A673 (cell line): ENCODE data around the gene ST6GALNAC6. TPM values are rescaled to one million over a fixed set of nuclear protein-coding genes. Genes with fewer than 3 reads are reported as not detected.

ENCODE experiments used
- BruUV-seq: library from RNA; stranded (reverse); fragments of 400-500 nt; replicated peaks from 2 replicates; lab custom pipeline; 2021; lab: Mats Ljungman, UMichigan
- CTCF ChIA-PET: fragments of 300-600 bp; sonication (Branson Sonifier 250); formaldehyde crosslinking; loops from one replicate; lab custom pipeline; 2022; ENCODE audit warnings: antibody characterized with exemption; lab: Charles Lee
- POLR2A ChIA-PET: fragments of 300-600 bp; sonication (Branson Sonifier 250); formaldehyde crosslinking; loops from one replicate; lab custom pipeline; 2022; ENCODE audit warnings: antibody characterized with exemption; ENCODE audit not compliant: low non-redundant PET; lab: Charles Lee
- DNase-seq: peaks from one replicate; pipeline ENCODE4 v3.0.0-alpha.2; 2015; ENCODE audit warnings: low spot score
- H3K27ac ChIP-seq: fragments of 200-600 bp; sonication (generic); 2 replicates; pipeline ENCODE4 v1.5.1; 2016; ENCODE audit warnings: mixed run types, low read depth, mild to moderate bottlenecking, mixed read lengths, antibody characterized with exemption, low read length; ENCODE audit not compliant: poor library complexity, severe bottlenecking
- H3K27me3 ChIP-seq: fragments of 200-600 bp; sonication (generic); replicated peaks from 2 replicates; pipeline ENCODE4 v1.6.1; 2017; ENCODE audit warnings: mixed run types, low read depth, mild to moderate bottlenecking, mixed read lengths, antibody characterized with exemption, low read length; ENCODE audit not compliant: insufficient read depth, poor library complexity
- H3K36me3 ChIP-seq: fragments of 200-600 bp; sonication (generic); 2 replicates; pipeline ENCODE4 v1.6.1; 2016; ENCODE audit warnings: mixed run types, mild to moderate bottlenecking, mixed read lengths, antibody characterized with exemption, low read length; ENCODE audit not compliant: insufficient read depth, poor library complexity, severe bottlenecking
- H3K4me1 ChIP-seq: fragments of 200-600 bp; sonication (generic); 2 replicates; pipeline ENCODE4 v1.6.1; 2017; ENCODE audit warnings: mixed run types, mild to moderate bottlenecking, mixed read lengths, antibody characterized with exemption, low read length; ENCODE audit not compliant: insufficient read depth, poor library complexity, severe bottlenecking
- H3K4me3 ChIP-seq: fragments of 200-600 bp; sonication (generic); 2 replicates; pipeline ENCODE4 v1.5.1; 2016; ENCODE audit warnings: low read depth, mixed run types, mild to moderate bottlenecking, mixed read lengths, low read length; ENCODE audit not compliant: poor library complexity, severe bottlenecking
- H3K9me3 ChIP-seq: fragments of 200-600 bp; sonication (generic); 2 replicates; pipeline ENCODE4 v1.6.1; 2016; ENCODE audit warnings: mixed run types, low read depth, mild to moderate bottlenecking, mixed read lengths, antibody characterized with exemption, low read length; ENCODE audit not compliant: poor library complexity, severe bottlenecking
- CTCF ChIP-seq: fragments of 300-800, 200-600 bp; sonication (generic); conservative IDR thresholded peaks from 2 replicates; pipeline ENCODE4 v1.5.1; 2017; ENCODE audit warnings: low read depth, mild to moderate bottlenecking, antibody characterized with exemption, low read length, moderate library complexity, mixed read lengths
- EZH2 ChIP-seq: fragments of 200-600 bp; sonication (generic); IDR thresholded peaks from 2 replicates; pipeline ENCODE4 v1.6.1; 2017; ENCODE audit warnings: borderline replicate concordance, low read depth, mild to moderate bottlenecking, mixed read lengths, antibody characterized with exemption, low read length; ENCODE audit not compliant: poor library complexity, severe bottlenecking
- intact Hi-C: fragments of 100-400 bp; cut with micrococcal nuclease; formaldehyde crosslinking; loops from one replicate; pipeline ENCODE4 v1.10.0; 2022; ENCODE audit not compliant: unreplicated experiment
- total RNA-seq: library from RNA; stranded (reverse); gene quantifications from 2 replicates; pipeline ENCODE4 v1.2.3, GENCODE V29; 2021

ST6GALNAC6 gene
- total RNA-seq, 1 experiment from 2014 or later, result 34.7 TPM

DNA sequence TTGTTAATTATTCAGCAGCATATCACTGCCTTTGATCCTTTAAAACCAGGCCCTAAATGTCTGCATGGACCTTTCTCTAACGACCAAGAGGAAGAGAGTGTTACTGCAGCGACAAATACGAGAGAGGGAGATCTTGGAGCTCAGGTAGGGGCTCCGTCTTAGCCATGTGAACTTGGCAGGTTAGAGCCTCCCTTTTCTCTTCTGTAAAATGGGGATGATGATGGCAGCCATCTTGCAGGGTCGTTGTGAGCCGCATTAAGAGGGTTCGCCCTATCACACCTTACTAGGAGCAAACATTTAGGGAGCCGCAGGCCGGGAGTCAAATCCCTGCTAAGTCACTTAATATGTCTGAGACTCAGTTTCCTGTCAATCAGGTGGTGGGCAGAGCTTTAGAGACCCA, 46.6 kb downstream of the ST6GALNAC6 start:
- CTCF ChIA-PET, result interaction anchor here (2.6 kb wide), 1 partner anchor 16 kb away, joined by 7 read pairs; no protein-coding TSS in a partner anchor
- intact Hi-C loops, result no loop called here
- Histone ChIP-seq H3K36me3 (no peaks in the 10 kb centered on the region), H3K27me3 (no peaks in the 10 kb centered on the region), H3K27ac (peak overlapping the region; percentile 79), H3K4me1 (peaks cover 13% of the 10 kb centered on the region), H3K4me3 (peak overlapping the region; percentile 77), H3K9me3 (peaks cover 7% of the 10 kb centered on the region)
- BruUV-seq, result no TSS peak
- DNase-seq, result no peak
- no peak for TF ChIP-seq EZH2
- TF ChIP-seq CTCF, result no peak
- POLR2A ChIA-PET, result no interaction called here

DNA sequence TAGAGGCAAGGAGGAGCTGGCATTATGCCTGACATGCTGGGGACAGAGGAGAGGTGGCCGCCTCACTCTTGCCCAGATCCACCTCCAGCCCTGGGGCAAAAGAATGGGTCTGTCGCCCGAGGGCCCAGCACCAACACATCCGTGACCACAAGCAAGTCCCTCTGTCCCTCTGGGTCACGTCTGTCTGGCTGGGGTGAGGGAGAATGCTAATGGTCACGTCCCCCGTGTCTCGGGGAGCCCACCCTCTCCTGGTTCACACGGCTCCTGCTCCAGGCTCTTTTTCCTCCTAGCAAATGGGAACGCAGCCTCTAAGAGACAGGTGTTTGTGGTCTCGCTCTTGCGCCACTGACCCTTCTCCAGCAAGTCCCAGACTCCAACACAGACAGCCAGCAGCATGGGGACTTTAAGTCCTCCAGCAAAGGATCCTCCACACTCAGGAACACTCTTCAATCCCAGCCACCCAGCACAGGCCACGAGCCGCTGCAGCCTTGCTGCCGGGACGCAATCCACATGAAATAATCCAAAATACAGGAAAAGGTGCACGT, 49.0 kb downstream of the ST6GALNAC6 start:
- Histone ChIP-seq H3K4me1 (peaks cover 13% of the 10 kb centered on the region), H3K27me3 (no peaks in the 10 kb centered on the region), H3K36me3 (no peaks in the 10 kb centered on the region), H3K27ac (no peak overlapping the region), H3K9me3 (peaks cover 7% of the 10 kb centered on the region), H3K4me3 (no peak overlapping the region)
- no peak for TF ChIP-seq CTCF
- TF ChIP-seq EZH2, result no peak
- no TSS peak for BruUV-seq
- intact Hi-C loops, result no loop called here
- no peak for DNase-seq
- ChIA-PET POLR2A (interaction anchor here (0.7 kb wide), 1 partner anchor 389 kb away, joined by 4 read pairs; no protein-coding TSS in a partner anchor), CTCF (no interaction called here)

- H3K9me3 ChIP-seq, result peaks cover 7% of the 10 kb centered on the region
- no TSS peak for BruUV-seq
- intact Hi-C loops, result no loop called here
- POLR2A ChIA-PET, result no interaction called here
- no peak for DNase-seq
- H3K27ac ChIP-seq, result no peak overlapping the region
- H3K4me3 ChIP-seq, result no peak overlapping the region
- peaks cover 13% of the 10 kb centered on the region for H3K4me1 ChIP-seq
- no peak for TF ChIP-seq EZH2
- TF ChIP-seq CTCF, result no peak
- H3K36me3 ChIP-seq, result no peaks in the 10 kb centered on the region
- CTCF ChIA-PET, result no interaction called here
- no peaks in the 10 kb centered on the region for H3K27me3 ChIP-seq
These were observed 50.5 kb downstream of the ST6GALNAC6 start for GRCh38 chr9:127848756-127849504.
